ENCODE measurements around the gene P4HA3. TPM values are rescaled to one million over a fixed set of nuclear protein-coding genes. Genes with fewer than 3 reads are reported as not detected.

The P4HA3 gene
- total and polyA plus RNA-seq, 9 of the 15 experiments (the other 6 are each of a cell fraction or from before 2014, with no cell fraction given) = 0.01 to 0.03 TPM; not detected in 7

DNA sequence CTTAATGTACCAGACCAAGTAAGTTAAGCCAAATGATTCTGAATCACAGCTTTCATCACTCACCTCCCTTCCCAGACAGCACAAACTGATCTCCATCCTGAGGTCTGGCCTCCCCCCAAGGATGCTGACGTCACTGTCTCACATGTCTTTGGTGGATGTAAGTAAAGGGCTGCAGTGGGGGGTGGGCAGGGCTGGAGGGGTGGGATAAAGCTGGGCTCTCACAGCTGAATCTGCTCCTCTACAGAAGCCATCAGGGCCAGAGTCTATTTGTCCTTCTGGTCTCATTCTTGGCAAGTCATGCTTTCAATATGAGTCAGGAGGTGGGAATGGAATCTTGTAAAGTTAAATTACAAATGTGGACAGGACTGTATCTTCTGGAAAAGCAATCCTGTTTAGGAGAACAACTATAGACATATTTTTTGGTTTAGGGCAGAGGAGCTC lies 32.7 kb downstream of the P4HA3 start:
- in situ Hi-C loops (cut with MboI) (no loop called here), intact Hi-C loops (cut with micrococcal nuclease) (no loop called here)
- ChIA-PET POLR2A (interaction anchor here (0.7 kb wide), 1 partner anchor 132 kb away, joined by 3 read pairs; no protein-coding TSS in a partner anchor), CTCF (ENCODE audit: low intra/inter-chr PET ratio) (no interaction called here)
- no peak for DNase-seq (ENCODE audit: extremely low read depth in 1 of 4, low spot score in 3 of 4)
- Histone ChIP-seq H4K20me1 (replicated peaks; ENCODE audit: control insufficient read depth, insufficient read depth, low read length) (no peaks in the 10 kb centered on the region), H3K9ac (ENCODE audit: insufficient read depth in 1 of 2, low read depth in 2 of 2, low read length in 2 of 2) (no peak overlapping the region), H3K36me3 (ENCODE audit: control insufficient read depth, insufficient read depth, low read length) (no peaks in the 10 kb centered on the region), H3K4me1 (replicated peaks in 1 of 2; ENCODE audit: control insufficient read depth in 2 of 2, insufficient read depth in 2 of 2, low read length in 2 of 2) (no peaks in the 10 kb centered on the region), H3K4me3 (no peak overlapping the region), H3K9me1 (ENCODE audit: control insufficient read depth, insufficient read depth, low read length) (no peaks in the 10 kb centered on the region), H3K79me2 (ENCODE audit: control insufficient read depth, insufficient read depth, low read length) (no peaks in the 10 kb centered on the region), H3K27me3 (ENCODE audit: control insufficient read depth in 2 of 2, insufficient read depth in 2 of 2, low read length in 2 of 2) (peaks cover 6% of the 10 kb centered on the region in 2 experiments; a peak in 4 of 5 replicates), H3K27ac (ENCODE audit: extremely low read depth, low read depth, low read length) (no peak overlapping the region), H3K9me3 (replicated peaks; ENCODE audit: control insufficient read depth, insufficient read depth, low read depth, low read length) (no peaks in the 10 kb centered on the region), H3K4me2 (ENCODE audit: insufficient read depth, low read length) (no peak overlapping the region), H2AFZ (ENCODE audit: low read depth, low read length) (no peak overlapping the region)
- no TSS peak for BruUV-seq (replicated peaks)
- no peak for FAIRE-seq
- ATAC-seq = no peak
- 0% methylated on average over 1 of the region's 1 CpG for WGBS (ENCODE audit: insufficient coverage, low coverage, missing lambda C conversion rate)
- TF ChIP-seq U2AF2 (optimal IDR thresholded peaks at IDR 0.05; ENCODE audit: low read depth, low read length) (no peak), NFIX (CRISPR knock-in tag; IDR thresholded peaks at IDR 0.05; ENCODE audit: low read depth) (no peak)
- TF ChIP-seq, protein P1, sequence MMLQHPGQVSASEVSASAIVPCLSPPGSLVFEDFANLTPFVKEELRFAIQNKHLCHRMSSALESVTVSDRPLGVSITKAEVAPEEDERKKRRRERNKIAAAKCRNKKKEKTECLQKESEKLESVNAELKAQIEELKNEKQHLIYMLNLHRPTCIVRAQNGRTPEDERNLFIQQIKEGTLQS (IDR thresholded peaks at IDR 0.05) = peak; percentile 25; the same call in 1 of the 2 replicates
- TF ChIP-seq, protein P1 (CRISPR knock-in tag; conservative IDR thresholded peaks at IDR 0.05) = no peak

DNA sequence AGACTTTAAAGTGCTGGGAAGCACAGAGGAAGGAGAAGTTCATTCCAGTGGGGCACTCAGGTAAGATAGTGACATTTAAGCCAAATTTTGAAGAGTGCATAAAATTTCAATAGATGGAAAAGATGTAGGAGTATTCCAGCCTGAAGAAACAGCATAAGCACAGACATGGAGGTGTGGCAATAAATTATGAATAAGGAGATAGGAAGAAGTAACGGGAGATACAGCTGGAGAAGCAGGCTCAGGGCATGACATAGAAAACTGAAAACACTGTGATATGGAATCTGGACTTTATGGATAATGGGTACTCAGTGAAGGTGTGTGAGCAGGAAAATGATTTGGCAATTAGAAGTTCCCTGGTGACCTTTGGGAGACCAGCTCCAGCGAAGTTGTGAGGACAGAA lies 33.3 kb downstream of the P4HA3 start:
- H3K27me3 ChIP-seq (ENCODE audit: control insufficient read depth in 2 of 2, insufficient read depth in 2 of 2, low read length in 2 of 2) = peaks cover 6% of the 10 kb centered on the region in 2 experiments; a peak in 4 of 5 replicates
- WGBS (ENCODE audit: insufficient coverage, low coverage, missing lambda C conversion rate) = 5% methylated on average over 2 of the region's 2 CpGs
- intact Hi-C loops (cut with micrococcal nuclease) = no loop called here
- H4K20me1 ChIP-seq (replicated peaks; ENCODE audit: control insufficient read depth, insufficient read depth, low read length) = no peaks in the 10 kb centered on the region
- FAIRE-seq (no peak), ATAC-seq (no peak), DNase-seq (ENCODE audit: extremely low read depth in 1 of 4, low spot score in 3 of 4) (no peak)
- ChIA-PET CTCF (ENCODE audit: low intra/inter-chr PET ratio) (no interaction called here), POLR2A (interaction anchor here (0.7 kb wide), 1 partner anchor 132 kb away, joined by 3 read pairs; no protein-coding TSS in a partner anchor)
- no peaks in the 10 kb centered on the region for H3K9me1 ChIP-seq (ENCODE audit: control insufficient read depth, insufficient read depth, low read length)
- BruUV-seq (replicated peaks) = no TSS peak
- H3K4me2 ChIP-seq (ENCODE audit: insufficient read depth, low read length) = no peak overlapping the region
- no peak overlapping the region for H3K27ac ChIP-seq (ENCODE audit: extremely low read depth, low read depth, low read length)
- H3K4me3 ChIP-seq = no peak overlapping the region
- H3K4me1 ChIP-seq (replicated peaks in 1 of 2; ENCODE audit: control insufficient read depth in 2 of 2, insufficient read depth in 2 of 2, low read length in 2 of 2) = no peaks in the 10 kb centered on the region
- H3K36me3 ChIP-seq (ENCODE audit: control insufficient read depth, insufficient read depth, low read length) = no peaks in the 10 kb centered on the region
- H3K9ac ChIP-seq (ENCODE audit: insufficient read depth in 1 of 2, low read depth in 2 of 2, low read length in 2 of 2) = no peak overlapping the region
- no peaks in the 10 kb centered on the region for H3K9me3 ChIP-seq (replicated peaks; ENCODE audit: control insufficient read depth, insufficient read depth, low read depth, low read length)
- in situ Hi-C loops (cut with MboI) = no loop called here
- H2AFZ ChIP-seq (ENCODE audit: low read depth, low read length) = no peak overlapping the region
- H3K79me2 ChIP-seq (ENCODE audit: control insufficient read depth, insufficient read depth, low read length) = no peaks in the 10 kb centered on the region
- no peak for TF ChIP-seq ARID2 (IDR thresholded peaks at IDR 0.05)
- no peak for TF ChIP-seq ZNF146 (CRISPR knock-in tag; IDR thresholded peaks at IDR 0.05; ENCODE audit: unreplicated experiment)
- TF ChIP-seq KHSRP (IDR thresholded peaks at IDR 0.05) = no peak
- TF ChIP-seq TARDBP (IDR thresholded peaks at IDR 0.05) = no peak
- TF ChIP-seq, protein P2, sequence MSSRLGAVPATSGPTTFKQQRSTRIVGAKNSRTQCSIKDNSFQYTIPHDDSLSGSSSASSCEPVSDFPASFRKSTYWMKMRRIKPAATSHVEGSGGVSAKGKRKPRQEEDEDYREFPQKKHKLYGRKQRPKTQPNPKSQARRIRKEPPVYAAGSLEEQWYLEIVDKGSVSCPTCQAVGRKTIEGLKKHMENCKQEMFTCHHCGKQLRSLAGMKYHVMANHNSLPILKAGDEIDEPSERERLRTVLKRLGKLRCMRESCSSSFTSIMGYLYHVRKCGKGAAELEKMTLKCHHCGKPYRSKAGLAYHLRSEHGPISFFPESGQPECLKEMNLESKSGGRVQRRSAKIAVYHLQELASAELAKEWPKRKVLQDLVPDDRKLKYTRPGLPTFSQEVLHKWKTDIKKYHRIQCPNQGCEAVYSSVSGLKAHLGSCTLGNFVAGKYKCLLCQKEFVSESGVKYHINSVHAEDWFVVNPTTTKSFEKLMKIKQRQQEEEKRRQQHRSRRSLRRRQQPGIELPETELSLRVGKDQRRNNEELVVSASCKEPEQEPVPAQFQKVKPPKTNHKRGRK (tag; IDR thresholded peaks at IDR 0.05) = no peak
- TF ChIP-seq, protein P3, sequence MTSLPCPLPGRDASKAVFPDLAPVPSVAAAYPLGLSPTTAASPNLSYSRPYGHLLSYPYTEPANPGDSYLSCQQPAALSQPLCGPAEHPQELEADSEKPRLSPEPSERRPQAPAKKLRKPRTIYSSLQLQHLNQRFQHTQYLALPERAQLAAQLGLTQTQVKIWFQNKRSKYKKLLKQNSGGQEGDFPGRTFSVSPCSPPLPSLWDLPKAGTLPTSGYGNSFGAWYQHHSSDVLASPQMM (CRISPR knock-in tag; IDR thresholded peaks at IDR 0.05) = no peak
- TF ChIP-seq, protein P4, sequence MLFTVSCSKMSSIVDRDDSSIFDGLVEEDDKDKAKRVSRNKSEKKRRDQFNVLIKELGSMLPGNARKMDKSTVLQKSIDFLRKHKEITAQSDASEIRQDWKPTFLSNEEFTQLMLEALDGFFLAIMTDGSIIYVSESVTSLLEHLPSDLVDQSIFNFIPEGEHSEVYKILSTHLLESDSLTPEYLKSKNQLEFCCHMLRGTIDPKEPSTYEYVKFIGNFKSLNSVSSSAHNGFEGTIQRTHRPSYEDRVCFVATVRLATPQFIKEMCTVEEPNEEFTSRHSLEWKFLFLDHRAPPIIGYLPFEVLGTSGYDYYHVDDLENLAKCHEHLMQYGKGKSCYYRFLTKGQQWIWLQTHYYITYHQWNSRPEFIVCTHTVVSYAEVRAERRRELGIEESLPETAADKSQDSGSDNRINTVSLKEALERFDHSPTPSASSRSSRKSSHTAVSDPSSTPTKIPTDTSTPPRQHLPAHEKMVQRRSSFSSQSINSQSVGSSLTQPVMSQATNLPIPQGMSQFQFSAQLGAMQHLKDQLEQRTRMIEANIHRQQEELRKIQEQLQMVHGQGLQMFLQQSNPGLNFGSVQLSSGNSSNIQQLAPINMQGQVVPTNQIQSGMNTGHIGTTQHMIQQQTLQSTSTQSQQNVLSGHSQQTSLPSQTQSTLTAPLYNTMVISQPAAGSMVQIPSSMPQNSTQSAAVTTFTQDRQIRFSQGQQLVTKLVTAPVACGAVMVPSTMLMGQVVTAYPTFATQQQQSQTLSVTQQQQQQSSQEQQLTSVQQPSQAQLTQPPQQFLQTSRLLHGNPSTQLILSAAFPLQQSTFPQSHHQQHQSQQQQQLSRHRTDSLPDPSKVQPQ (CRISPR knock-in tag; IDR thresholded peaks at IDR 0.05; ENCODE audit: borderline replicate concordance) = no peak
